T-helper 1 cell treated with Interleukin-12 subunit alpha and Interleukin-12 subunit beta and Interleukin-4 antibody, amounts not matched to agents 30 μg/mL and 1 μg/mL, for 36 hours (primary cell): ENCODE results near the gene GPR107.

Experiments used
- H3K27ac Mint-ChIP-seq: one replicate; pipeline ENCODE4 v1.8.0; 2021; ENCODE audit warnings: mild to moderate bottlenecking, mixed read lengths
- H3K27me3 Mint-ChIP-seq: one replicate; pipeline ENCODE4 v1.8.0; 2021; ENCODE audit warnings: low read depth, mixed read lengths
- H3K36me3 Mint-ChIP-seq: one replicate; pipeline ENCODE4 v1.8.0; 2021; ENCODE audit warnings: low read depth, mixed read lengths
- H3K4me1 Mint-ChIP-seq: one replicate; pipeline ENCODE4 v1.8.0; 2021; ENCODE audit warnings: low read depth, mixed read lengths
- H3K4me3 Mint-ChIP-seq: one replicate; pipeline ENCODE4 v1.8.0; 2021; ENCODE audit warnings: mild to moderate bottlenecking, moderate library complexity, mixed read lengths
- H3K9me3 Mint-ChIP-seq: one replicate; pipeline ENCODE4 v1.8.0; 2021; ENCODE audit warnings: mixed read lengths

Gene GPR107

DNA sequence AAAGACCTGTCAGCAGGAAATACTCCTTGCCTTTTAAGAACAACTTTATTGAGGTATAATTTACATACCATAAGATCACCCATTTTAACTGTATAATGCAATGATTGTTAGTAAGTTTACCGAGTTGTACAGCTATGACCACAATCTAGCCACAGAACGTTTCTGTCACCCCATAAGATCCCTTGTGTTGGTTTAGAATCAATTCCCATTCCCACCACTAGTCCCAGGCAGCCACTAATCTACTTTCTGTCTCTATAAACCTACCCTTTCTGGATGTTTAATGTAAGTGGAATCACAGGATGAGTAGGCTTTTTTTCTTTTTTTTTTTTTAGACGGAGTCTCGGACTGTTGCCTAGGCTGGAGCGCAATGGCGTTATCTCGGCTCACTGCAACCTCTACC lies 4.4 kb downstream of the GPR107 start:
- H3K36me3 Mint-ChIP-seq = peaks cover 14% of the 10 kb centered on the region
- no peak overlapping the region for H3K27ac Mint-ChIP-seq
- H3K4me3 Mint-ChIP-seq = no peak overlapping the region
- H3K9me3 Mint-ChIP-seq = no peaks in the 10 kb centered on the region
- peaks cover 21% of the 10 kb centered on the region for H3K4me1 Mint-ChIP-seq
- H3K27me3 Mint-ChIP-seq = no peaks in the 10 kb centered on the region

DNA sequence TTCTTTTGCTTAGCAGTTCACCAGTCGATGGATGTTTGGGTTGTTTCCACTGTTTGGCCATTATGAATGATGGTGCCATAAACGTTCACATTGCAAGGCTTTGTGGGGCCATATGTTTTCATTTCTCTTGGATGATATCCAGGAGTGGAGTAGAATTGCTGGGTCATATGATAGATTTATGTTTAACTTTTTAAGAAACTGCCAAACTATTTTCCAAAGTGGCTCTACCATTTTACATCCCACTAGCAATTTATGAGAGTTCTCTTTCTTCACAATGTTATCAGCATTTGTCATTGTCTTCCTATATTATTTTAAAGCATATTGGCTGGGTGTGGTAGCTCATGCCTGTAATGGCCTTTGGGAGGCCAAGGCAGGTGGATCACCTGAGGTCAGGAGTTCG lies 5.2 kb downstream of the GPR107 start:
- H3K27me3 Mint-ChIP-seq = no peaks in the 10 kb centered on the region
- no peaks in the 10 kb centered on the region for H3K9me3 Mint-ChIP-seq
- peaks cover 21% of the 10 kb centered on the region for H3K4me1 Mint-ChIP-seq
- no peak overlapping the region for H3K4me3 Mint-ChIP-seq
- H3K27ac Mint-ChIP-seq = no peak overlapping the region
- H3K36me3 Mint-ChIP-seq = peaks cover 14% of the 10 kb centered on the region

DNA sequence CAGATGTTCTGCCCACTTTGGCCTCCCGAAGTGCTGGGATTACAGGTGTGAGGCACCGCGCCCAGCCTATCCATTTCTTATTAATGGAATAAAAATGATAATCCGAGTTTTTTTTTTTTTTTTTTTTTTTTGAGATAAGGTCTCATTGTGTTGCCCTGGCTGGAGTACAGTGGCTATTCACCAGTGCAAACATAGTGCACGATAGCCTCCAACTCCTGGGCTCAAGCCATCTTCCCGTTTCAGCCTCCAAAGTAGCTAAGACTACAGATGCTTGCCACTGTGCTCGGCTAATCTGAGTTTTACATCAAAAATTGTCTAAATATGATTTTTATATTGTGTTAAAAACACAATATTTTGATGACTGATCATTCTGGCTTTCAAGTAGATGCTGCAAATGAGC lies 6.6 kb downstream of the GPR107 start:
- Mint-ChIP-seq H3K4me3 (no peak overlapping the region), H3K27me3 (no peaks in the 10 kb centered on the region), H3K36me3 (peaks cover 14% of the 10 kb centered on the region), H3K4me1 (peaks cover 18% of the 10 kb centered on the region), H3K27ac (no peak overlapping the region), H3K9me3 (no peaks in the 10 kb centered on the region)

DNA sequence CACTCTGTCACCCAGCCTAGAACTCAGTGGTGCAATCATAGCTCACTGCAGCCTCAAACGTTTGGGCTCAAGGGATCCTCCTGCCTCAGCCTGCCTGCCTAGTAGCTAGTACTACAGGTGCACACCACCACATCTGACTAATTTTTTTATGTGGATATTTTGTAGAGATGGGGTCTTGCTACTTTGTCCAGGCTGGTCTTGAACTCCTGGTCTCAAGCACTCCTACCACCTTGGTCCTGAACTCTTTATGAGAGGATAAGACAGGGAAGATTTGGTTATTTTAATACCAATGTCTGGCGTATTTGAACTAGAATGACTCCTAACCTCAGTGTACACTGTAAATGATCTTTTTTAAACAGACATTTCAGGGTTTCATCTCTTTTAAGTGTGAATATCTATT lies 9.0 kb downstream of the GPR107 start:
- no peak overlapping the region for H3K4me3 Mint-ChIP-seq
- peaks cover 19% of the 10 kb centered on the region for H3K4me1 Mint-ChIP-seq
- H3K9me3 Mint-ChIP-seq = no peaks in the 10 kb centered on the region
- H3K27me3 Mint-ChIP-seq = no peaks in the 10 kb centered on the region
- H3K36me3 Mint-ChIP-seq = peaks cover 17% of the 10 kb centered on the region
- no peak overlapping the region for H3K27ac Mint-ChIP-seq

DNA sequence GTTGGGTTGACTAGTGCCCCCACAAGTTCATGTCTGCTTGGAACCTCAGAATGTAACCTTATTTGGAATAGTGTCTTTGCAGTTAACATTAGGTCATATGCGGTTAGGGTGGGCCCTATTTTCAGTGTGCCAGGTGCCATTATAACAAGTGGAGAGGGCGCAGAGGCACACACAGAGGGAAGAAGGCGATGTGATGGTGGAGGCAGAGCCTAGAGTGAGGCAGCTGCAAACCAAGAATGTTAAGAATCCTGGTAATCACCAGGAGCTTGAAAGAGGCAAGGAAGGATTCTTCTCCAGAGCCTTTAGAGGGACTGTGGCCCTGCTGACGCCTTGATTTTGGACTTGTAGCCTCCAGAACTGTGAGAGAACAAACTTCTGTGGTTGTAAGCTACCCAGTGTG lies 10.9 kb downstream of the GPR107 start:
- Mint-ChIP-seq H3K4me3 (no peak overlapping the region), H3K36me3 (peaks cover 10% of the 10 kb centered on the region), H3K27ac (no peak overlapping the region), H3K9me3 (no peaks in the 10 kb centered on the region), H3K4me1 (peaks cover 17% of the 10 kb centered on the region), H3K27me3 (no peaks in the 10 kb centered on the region)

DNA sequence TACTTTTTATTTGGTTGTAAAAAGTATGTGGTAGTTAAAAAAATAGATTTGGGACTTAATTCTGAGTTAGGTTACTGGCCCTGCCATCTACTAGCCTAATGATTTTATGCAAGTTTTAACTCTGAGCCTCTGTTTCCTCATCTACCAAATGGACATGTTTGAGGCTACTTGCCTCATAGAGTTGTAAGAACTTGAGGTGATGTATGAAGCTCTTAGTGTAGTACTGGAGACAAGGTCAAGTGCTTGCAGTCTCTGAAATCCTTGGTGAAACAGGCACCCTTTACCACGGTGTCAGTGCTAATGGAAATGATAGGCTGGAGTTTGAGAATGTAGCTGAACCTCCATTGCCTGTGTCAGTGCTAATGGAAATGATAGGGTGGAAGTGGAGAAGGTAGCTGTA lies 15.3 kb downstream of the GPR107 start:
- Mint-ChIP-seq H3K36me3 (peaks cover 8% of the 10 kb centered on the region), H3K9me3 (no peaks in the 10 kb centered on the region), H3K27me3 (no peaks in the 10 kb centered on the region), H3K4me1 (peaks cover 13% of the 10 kb centered on the region), H3K27ac (no peak overlapping the region), H3K4me3 (no peak overlapping the region)

DNA sequence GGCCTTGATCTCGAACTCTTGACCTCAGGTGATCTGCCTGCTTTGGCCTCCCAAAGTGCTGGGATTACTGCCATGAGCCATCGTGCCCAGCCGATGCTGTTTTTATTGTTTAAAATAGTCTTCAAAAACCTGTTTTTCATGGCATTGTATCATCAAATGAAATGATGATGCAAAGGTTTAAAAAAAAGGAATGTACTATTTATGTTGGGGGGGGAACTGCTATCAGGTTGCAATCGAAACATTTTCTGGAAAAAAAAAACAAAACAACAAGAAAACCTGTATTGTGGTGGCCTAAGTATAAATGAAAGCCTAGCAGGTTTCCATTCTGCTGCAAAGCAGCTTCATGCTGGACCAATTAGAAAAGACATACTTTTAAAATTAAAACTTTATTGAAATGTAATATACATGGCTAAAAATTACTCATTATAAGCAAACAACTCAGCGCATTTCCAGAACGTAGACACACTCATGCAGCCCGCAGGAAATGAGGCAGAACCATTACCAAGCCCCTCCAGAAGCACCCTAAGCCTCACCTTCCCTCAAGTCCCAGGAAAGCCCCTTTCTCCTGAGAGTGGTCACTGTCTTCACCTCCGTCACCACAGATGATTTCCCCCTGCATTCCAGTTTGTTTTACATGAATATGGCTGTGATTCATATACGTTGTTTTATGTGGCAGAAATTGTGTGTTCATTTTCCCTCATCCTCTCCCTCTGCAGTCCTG lies 19.0 kb downstream of the GPR107 start:
- H3K4me1 Mint-ChIP-seq = peaks cover 17% of the 10 kb centered on the region
- H3K27ac Mint-ChIP-seq = no peak overlapping the region

DNA sequence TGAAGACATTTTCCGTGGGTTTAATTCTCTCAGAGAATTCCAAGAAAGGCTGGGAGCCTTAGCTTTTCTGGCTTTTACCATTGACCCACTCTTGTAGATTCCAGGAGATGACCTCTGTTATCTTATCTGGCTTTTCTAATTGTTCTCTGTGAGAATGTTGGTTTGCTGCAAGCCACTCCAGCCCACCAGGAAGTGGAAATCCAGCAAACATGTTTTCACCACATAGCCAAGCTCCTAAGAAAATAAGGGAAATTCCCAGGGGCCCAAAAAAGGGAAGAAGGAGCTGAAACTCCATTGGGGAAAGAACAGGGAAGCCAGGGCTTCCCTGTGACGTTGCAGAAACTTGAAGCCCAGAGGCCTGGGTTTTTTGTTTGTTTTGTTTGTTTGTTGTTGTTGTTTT lies 19.7 kb downstream of the GPR107 start:
- H3K27ac Mint-ChIP-seq = no peak overlapping the region

More for the DNA sequence above, 19.0 kb downstream of the GPR107 start:
- no peaks in the 10 kb centered on the region for H3K27me3 Mint-ChIP-seq
- no peaks in the 10 kb centered on the region for H3K9me3 Mint-ChIP-seq
- H3K36me3 Mint-ChIP-seq = peaks cover 8% of the 10 kb centered on the region
- no peak overlapping the region for H3K4me3 Mint-ChIP-seq

DNA sequence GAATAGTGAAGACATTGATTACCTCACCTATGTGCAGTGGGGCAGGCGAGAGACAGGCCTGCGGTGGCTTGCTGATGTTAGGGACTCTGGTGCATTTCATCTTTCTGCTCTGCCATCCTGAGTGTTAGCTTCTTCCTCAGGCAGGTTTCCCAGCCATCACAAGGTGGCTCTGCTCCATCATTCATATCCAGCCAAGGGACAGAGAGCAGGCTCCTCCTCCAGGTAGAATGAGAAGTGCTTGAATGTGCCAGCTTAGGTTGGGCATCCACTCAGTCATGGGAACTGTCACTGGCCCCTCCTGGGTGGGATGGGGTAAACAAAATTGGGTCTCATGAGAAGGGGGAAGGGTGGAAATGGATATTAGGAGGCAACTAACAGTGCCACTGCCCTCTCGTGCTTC lies 24.8 kb downstream of the GPR107 start:
- Mint-ChIP-seq H3K4me3 (no peak overlapping the region), H3K27ac (no peak overlapping the region), H3K27me3 (no peaks in the 10 kb centered on the region), H3K9me3 (no peaks in the 10 kb centered on the region), H3K4me1 (peaks cover 7% of the 10 kb centered on the region), H3K36me3 (peaks cover 28% of the 10 kb centered on the region)

More for the DNA sequence above, 19.7 kb downstream of the GPR107 start:
- Mint-ChIP-seq H3K4me3 (no peak overlapping the region), H3K36me3 (peaks cover 11% of the 10 kb centered on the region), H3K4me1 (peaks cover 17% of the 10 kb centered on the region), H3K9me3 (no peaks in the 10 kb centered on the region), H3K27me3 (no peaks in the 10 kb centered on the region)

DNA sequence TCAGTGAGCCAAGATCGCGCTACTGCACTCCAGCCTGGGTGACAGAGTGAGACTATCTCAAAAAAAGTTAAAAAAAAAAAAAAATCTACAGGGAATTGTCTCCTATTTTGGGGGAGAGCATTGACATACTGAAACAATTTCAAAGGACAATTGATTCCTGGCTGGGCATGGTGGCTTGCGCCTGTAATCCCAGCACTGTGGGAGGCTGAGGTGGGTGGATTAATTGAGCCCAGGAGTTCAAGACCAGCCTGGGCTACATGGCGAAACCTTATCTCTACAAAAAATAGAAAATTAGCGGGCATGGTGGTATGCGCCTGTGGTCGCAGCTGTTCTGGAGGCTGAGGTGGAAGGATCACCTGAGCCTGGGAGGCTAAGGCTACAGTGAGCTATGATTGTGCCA lies 30.6 kb downstream of the GPR107 start:
- H3K27ac Mint-ChIP-seq = no peak overlapping the region
- H3K36me3 Mint-ChIP-seq = peaks cover 26% of the 10 kb centered on the region
- H3K4me1 Mint-ChIP-seq = no peaks in the 10 kb centered on the region
- H3K27me3 Mint-ChIP-seq = no peaks in the 10 kb centered on the region
- H3K4me3 Mint-ChIP-seq = no peak overlapping the region
- H3K9me3 Mint-ChIP-seq = no peaks in the 10 kb centered on the region

DNA sequence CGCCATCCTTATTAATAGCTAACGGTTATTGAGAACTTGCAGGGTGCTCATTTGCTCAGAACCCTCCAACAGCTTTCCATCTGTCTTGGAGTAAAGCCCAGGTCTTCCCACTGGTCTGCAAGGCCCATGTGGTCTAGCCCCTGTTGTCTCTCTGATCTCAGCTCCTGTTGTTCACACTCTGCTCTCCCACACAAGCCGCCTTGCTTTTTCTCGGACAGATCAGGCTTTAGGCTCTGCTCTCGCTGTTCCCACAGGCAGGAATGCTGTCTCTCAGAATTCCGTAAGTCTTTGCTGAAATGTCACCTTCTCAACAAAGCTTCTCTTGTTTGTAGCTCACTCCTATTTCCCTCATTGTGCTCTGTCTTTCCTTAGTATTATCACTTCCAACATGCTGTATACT lies 34.3 kb downstream of the GPR107 start:
- peaks cover 3% of the 10 kb centered on the region for H3K4me1 Mint-ChIP-seq
- no peak overlapping the region for H3K4me3 Mint-ChIP-seq
- no peaks in the 10 kb centered on the region for H3K9me3 Mint-ChIP-seq
- H3K27ac Mint-ChIP-seq = no peak overlapping the region
- H3K27me3 Mint-ChIP-seq = no peaks in the 10 kb centered on the region
- H3K36me3 Mint-ChIP-seq = peaks cover 32% of the 10 kb centered on the region

DNA sequence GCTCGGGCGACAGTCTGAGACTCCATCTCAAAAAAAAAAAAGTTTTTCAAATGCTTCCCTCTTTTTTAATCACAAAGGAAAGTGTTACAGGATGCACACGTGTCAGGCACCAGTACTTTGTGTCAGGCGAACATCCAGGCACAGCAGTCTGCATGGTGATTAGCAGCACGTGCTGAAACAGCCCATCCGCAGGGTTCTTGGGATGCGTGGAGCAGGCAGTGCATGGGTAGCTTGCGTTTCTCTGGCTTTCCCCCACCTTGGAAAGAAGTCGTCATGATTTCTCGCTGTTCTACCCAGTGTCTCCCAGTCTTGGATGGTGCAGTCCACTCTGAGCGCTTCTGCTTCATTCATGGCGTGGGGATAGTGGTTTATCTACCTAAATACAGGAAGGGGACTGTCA lies 35.4 kb downstream of the GPR107 start:
- H3K4me1 Mint-ChIP-seq = peaks cover 3% of the 10 kb centered on the region
- H3K4me3 Mint-ChIP-seq = no peak overlapping the region
- H3K27me3 Mint-ChIP-seq = no peaks in the 10 kb centered on the region
- no peaks in the 10 kb centered on the region for H3K9me3 Mint-ChIP-seq
- no peak overlapping the region for H3K27ac Mint-ChIP-seq
- H3K36me3 Mint-ChIP-seq = peaks cover 35% of the 10 kb centered on the region

DNA sequence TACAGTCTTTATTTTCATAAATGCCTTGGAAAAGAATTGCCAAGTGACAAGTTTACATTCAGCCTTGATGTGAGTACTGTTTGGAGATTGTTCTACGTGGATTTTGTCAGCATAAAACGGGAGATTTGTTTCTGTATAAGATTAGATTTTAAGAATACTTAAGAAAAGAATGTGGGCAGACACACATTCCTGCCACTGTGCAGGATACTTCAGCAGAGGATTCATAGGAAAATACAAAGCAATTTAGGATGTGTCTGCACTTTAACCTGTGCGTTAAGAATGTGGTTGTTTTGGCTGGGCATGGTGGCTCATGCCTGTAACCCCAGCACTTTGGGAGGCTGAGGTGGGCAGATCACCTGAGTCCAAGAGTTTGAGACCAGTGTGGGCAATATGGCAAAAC lies 37.2 kb downstream of the GPR107 start:
- Mint-ChIP-seq H3K27ac (no peak overlapping the region), H3K4me3 (no peak overlapping the region), H3K36me3 (peaks cover 35% of the 10 kb centered on the region), H3K27me3 (no peaks in the 10 kb centered on the region), H3K9me3 (no peaks in the 10 kb centered on the region), H3K4me1 (peaks cover 7% of the 10 kb centered on the region)

DNA sequence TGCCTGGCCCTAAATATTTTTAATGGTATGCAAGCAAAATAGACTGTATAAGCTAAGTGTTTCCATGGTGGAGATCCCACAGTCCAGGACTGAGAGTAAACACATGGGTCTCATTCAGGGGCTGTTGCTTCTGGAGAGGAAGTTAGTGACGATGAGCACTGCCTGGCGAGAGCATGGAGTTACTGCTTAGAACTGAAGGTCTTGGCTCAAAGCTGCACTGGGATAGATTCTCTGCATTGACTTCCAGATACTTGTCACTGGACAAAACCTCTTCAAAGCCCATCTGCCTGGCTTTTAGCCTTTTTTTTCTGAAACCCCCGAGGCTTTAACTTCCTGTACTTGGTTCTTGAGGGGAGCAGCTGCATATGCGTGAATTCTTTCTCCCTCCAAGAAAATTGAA lies 39.2 kb downstream of the GPR107 start:
- no peak overlapping the region for H3K27ac Mint-ChIP-seq
- peaks cover 40% of the 10 kb centered on the region for H3K36me3 Mint-ChIP-seq

DNA sequence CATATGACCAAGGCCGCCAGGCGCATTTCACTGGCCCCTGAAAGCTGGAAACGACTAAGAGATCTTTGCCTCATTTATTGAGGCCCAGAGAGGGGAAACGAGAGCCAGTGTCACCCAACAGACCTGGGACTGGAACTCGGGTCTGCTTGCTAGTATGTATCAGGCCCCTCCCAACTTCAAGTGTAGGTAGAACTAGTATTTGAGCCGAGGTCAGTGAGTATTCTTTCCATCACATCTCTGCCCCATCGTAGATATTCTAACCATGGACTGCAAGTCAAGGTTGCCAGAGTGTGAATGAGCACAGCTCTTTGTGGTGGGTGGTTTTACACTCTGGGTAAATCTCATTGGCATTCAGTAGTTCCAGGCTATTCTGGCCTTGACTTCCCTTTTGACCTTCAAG lies 42.2 kb downstream of the GPR107 start:
- H3K27me3 Mint-ChIP-seq = no peaks in the 10 kb centered on the region
- H3K4me3 Mint-ChIP-seq = no peak overlapping the region
- no peak overlapping the region for H3K27ac Mint-ChIP-seq
- peaks cover 10% of the 10 kb centered on the region for H3K4me1 Mint-ChIP-seq
- H3K9me3 Mint-ChIP-seq = no peaks in the 10 kb centered on the region
- H3K36me3 Mint-ChIP-seq = peaks cover 35% of the 10 kb centered on the region

More for the DNA sequence above, 39.2 kb downstream of the GPR107 start:
- H3K4me1 Mint-ChIP-seq = peaks cover 8% of the 10 kb centered on the region
- H3K4me3 Mint-ChIP-seq = no peak overlapping the region
- H3K27me3 Mint-ChIP-seq = no peaks in the 10 kb centered on the region
- H3K9me3 Mint-ChIP-seq = no peaks in the 10 kb centered on the region

DNA sequence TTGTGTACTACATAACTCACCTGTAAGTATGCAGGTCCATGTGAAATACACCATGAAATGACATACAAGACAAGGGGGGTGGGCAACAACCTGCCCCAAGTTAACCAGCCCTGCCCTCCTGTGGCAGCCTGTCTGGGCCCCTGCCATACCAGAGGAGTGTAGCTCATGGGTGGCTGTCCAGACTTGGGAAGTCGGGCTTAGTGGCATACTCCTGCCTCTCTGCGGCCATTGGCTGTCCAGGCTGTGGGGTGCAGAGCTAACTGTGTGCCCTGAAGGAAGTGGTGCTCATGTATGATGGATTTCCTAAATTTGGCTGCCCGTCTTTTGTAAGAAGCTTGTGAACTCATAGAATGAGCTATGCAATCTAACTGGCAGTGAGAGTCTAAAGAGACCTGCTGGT lies 47.0 kb downstream of the GPR107 start:
- Mint-ChIP-seq H3K9me3 (no peaks in the 10 kb centered on the region), H3K4me3 (no peak overlapping the region), H3K27me3 (no peaks in the 10 kb centered on the region), H3K36me3 (peaks cover 38% of the 10 kb centered on the region), H3K4me1 (peaks cover 9% of the 10 kb centered on the region), H3K27ac (no peak overlapping the region)
